RWPE1 (cell line): ENCODE results near the gene LAMC3.

ENCODE experiments used
- CTCF ChIA-PET: fragments of 350-600 bp; sonication (Branson Sonifier 250); formaldehyde crosslinking; extraction: SDS; loops from one replicate; lab custom pipeline; 2021; lab: Yijun Ruan, JAX
- POLR2A ChIA-PET: fragments of 400-600 bp; formaldehyde crosslinking; extraction: SDS; loops from one replicate; lab custom pipeline; 2020; ENCODE audit warnings: antibody characterized with exemption; ENCODE audit not compliant: low non-redundant PET; lab: Yijun Ruan, JAX
- DNase-seq: peaks from one replicate; pipeline ENCODE4 v3.0.0; 2012; ENCODE audit warnings: low spot score
- H3K27ac ChIP-seq: fragments of 450-650 bp; 2 replicates; pipeline ENCODE4 v1.5.1; 2017
- TF ChIP-seq, protein P1 (sequence below): fragments of 450-650 bp; conservative IDR thresholded peaks from 2 replicates; pipeline ENCODE4 v1.5.1; 2017; ENCODE audit warnings: low read depth, mild to moderate bottlenecking

LAMC3 gene

DNA sequence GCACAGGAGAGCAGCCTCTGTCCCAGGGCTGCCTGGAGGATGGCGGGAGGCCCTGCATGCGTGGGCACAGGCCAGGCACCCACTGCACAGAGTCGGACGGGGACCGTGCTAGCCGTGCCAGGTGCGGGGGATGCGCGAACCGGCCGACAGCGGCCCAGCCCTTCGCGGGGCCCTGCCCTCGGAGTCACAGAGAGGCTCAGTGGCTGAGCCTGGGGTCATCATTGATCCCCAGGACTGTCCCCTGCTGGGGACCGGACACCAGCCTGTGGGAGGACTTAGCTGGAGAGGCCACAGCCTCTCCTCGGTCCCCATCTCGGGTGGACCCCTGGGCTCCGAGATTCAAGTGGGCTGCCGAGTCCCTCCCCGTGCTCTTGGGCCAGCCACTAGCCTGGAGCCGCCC is 19.1 kb upstream of the LAMC3 start:
- ChIA-PET CTCF (interaction anchor here (0.5 kb wide), 1 partner anchor 277 kb away, joined by 3 read pairs; no protein-coding TSS in a partner anchor), POLR2A (no interaction called here)
- no peak overlapping the region for H3K27ac ChIP-seq
- TF ChIP-seq, protein P1, sequence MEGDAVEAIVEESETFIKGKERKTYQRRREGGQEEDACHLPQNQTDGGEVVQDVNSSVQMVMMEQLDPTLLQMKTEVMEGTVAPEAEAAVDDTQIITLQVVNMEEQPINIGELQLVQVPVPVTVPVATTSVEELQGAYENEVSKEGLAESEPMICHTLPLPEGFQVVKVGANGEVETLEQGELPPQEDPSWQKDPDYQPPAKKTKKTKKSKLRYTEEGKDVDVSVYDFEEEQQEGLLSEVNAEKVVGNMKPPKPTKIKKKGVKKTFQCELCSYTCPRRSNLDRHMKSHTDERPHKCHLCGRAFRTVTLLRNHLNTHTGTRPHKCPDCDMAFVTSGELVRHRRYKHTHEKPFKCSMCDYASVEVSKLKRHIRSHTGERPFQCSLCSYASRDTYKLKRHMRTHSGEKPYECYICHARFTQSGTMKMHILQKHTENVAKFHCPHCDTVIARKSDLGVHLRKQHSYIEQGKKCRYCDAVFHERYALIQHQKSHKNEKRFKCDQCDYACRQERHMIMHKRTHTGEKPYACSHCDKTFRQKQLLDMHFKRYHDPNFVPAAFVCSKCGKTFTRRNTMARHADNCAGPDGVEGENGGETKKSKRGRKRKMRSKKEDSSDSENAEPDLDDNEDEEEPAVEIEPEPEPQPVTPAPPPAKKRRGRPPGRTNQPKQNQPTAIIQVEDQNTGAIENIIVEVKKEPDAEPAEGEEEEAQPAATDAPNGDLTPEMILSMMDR: no peak
- no peak for DNase-seq

DNA sequence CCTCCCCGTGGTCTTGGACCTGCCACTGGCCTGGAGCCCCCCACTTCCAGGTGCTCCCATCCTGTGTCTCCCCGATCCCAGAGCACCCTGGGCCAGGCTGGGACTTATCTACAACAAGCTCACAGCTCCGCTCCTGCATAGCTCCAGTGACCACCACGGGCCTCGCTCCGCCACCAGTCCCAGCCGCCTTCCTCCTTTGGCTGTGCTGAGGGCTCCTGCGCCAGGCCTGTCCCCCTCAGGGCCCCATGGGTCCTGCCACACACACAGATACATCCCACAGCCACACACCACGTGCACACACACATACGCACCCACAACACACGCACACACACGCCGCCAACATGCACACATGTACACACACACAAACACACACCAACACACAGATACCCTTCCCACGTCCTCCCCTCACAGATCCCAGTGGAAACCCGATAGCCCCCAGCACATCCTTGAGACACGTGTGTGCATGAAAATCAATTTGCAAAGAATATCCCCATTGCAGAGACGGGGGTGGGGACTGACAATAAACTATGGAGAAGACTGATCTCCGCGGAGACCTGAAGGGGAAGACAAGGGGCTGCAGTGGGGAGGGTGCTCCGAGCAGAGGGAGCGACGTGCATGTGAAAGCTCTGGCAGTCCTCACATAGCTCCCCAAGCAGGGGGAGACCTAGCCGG is 18.5 kb upstream of the LAMC3 start:
- H3K27ac ChIP-seq: no peak overlapping the region
- POLR2A ChIA-PET: no interaction called here
- CTCF ChIA-PET: interaction anchor here (0.5 kb wide), 1 partner anchor 277 kb away, joined by 3 read pairs; no protein-coding TSS in a partner anchor
- TF ChIP-seq, protein P1: no peak
- no peak for DNase-seq

DNA sequence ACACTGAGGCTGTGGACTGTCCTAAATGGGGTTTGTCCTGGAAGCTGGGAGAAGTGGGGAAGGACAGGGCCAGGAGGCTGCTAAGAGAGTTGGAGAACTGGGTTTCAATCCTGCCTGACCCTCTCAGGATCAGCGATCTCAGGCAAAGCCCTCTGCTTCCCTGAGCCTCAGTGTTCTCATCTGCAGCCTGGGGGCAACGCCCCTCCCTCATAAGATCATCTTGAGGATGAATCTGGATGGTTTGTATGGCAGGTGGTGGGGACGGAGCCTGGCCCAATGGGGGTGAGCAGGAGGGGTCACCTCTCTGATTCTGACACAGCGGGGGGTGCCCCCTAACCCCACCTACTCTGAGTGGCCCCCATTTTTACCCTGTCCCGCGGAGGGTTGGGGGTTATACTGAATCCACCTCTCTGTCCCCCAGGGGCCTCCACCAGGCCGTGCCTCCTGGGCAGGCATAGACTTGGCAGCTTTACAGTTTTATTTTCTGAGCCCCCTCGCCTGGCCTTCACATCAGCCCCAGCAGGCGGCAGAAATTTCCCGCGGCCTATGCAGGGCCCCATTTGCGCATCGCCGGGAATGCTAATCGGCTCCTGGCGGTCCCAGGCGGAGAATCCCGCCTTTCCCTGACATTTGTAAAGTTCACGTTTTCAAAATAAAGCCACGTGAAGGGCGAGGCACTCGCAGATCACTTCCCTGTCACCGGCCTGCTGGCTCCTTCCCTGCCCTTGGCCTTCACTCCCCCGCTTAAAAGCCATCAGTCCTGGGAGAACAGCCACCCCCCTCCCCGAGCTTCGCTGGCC is 17.8 kb upstream of the LAMC3 start:
- POLR2A ChIA-PET: no interaction called here
- CTCF ChIA-PET: interaction anchor here (0.7 kb wide), 1 partner anchor 244 kb away, joined by 3 read pairs; no protein-coding TSS in a partner anchor

DNA sequence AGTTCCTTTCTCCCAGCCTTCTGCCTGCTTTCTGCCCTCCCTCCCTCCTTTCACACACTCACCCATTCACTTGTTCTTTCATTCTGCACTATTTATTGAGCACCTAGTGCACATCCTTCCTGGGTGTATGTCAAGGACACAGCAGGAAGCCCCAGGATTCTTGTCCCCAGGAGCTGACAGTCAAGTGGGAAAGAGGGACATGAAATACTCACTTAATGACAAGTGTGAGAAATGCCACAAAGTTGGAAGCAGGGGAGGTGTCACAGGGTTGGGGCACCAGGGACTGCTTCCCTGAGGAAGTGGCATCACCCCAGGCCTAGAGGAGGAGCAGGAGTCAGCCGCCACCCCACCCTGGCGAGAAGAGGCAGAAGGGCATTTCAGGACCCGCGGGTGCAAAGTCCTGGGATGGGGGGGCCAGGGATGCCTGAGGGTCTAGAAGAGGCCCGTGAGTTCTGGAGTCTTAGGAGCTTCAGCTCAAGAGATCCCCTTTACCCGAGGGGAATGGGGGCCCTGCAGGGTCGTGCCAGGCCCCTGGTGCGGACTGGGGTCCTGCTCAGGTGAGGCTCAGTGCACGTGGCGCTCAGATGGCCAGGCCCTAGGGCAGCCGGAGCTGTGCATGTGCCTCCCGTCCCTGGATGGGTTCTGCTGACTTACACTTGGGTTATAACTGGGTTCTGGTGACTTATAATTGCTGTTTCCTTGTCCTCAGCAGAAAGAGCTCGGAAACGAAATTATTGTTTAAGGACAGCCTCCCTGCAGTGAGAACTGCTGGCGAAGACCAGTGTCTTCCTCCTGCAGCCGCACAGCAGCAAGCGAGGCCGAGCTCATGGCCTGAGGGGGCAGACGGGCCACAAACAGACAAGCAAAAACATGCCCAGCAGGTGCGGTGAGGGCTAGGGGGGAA is 16.9 kb upstream of the LAMC3 start:
- POLR2A ChIA-PET: no interaction called here
- H3K27ac ChIP-seq: peak overlapping the region; percentile 7; the same call in 1 of the 2 replicates
- TF ChIP-seq, protein P1: no peak
- CTCF ChIA-PET: interaction anchor here (0.7 to 1.1 kb wide), 4 partner anchors 8 to 245 kb away, joined by 3 to 4 read pairs (median 3); no protein-coding TSS in a partner anchor
- DNase-seq: no peak

More for the DNA sequence above, 17.8 kb upstream of the LAMC3 start:
- H3K27ac ChIP-seq: no peak overlapping the region
- TF ChIP-seq, protein P1: no peak
- no peak for DNase-seq

DNA sequence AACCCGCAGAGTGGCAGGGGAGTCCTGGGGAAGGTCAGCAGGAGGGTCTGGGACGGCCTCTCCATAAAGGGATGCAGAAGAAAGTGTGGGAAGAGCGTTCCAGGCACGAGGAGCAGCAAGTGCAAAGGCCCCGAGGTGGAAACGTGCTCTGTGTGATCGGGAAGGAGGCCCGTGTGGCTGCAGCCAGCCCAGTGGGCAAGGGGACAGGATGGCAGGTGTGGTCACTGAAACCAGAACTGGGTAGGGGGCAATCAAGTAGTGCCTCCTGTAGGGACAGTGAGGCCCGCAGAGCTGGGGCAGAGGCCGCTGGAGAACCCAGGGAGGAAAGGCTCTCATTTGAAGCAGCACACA is 16.3 kb upstream of the LAMC3 start:
- ChIA-PET CTCF (interaction anchor here (0.8 to 1.1 kb wide), 2 partner anchors 9 to 123 kb away, joined by 3 to 4 read pairs; no protein-coding TSS in a partner anchor), POLR2A (no interaction called here)
- no peak for DNase-seq

More for the DNA sequence above, 16.3 kb upstream of the LAMC3 start:
- TF ChIP-seq, protein P1: no peak
- peak overlapping the region; percentile 7; the same call in 1 of the 2 replicates for H3K27ac ChIP-seq
